ENCODE measurements around the gene TRPM4. TPM values are rescaled to one million over a fixed set of nuclear protein-coding genes. Genes with fewer than 3 reads are reported as not detected.

Gene TRPM4
- total and polyA plus RNA-seq, 2 of the 8 experiments (the other 6 are each of a cell fraction or from before 2014, with no cell fraction given): 11.3 to 13.3 TPM

DNA sequence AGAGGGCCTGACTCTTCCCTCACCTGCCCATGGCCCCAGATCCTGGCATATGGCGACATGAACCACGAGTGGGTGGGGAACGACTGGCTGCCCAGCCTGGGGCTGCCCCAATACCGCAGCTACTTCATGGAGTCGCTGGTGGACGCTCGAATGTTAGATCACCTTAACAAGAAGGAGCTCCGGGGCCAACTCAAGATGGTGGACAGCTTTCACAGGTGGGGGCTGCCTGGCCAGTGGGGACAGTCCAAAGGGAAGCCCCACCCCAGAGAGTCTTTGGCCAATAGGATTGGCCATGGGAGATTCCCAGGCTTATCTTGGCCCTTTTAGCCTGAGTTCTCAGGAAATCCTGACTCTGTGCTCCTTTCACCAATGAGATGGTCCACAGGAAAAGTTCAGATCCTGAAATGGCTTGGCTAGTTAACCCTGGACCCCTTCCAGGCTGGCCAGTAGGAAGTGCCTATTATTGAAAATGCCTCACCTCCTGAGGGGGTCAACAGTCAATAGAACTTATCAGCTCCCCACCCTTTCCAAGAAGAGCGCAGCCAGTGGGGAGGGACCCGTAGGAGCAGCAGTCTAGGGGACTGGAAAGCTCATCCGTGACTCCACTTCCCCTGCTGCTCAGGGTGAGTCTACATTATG, 9.4 kb upstream of the TRPM4 start:
- CTCF ChIA-PET (ENCODE audit: partially characterized antibody): interaction anchor here (0.5 to 5.0 kb wide), 15 partner anchors 9 to 448 kb away, joined by 3 to 38 read pairs (median 6); partner anchors contain the start of genes KCNA7, LIN7B and PPFIA3
- Histone ChIP-seq H3K9ac (replicated peaks in 1 of 4; ENCODE audit: extremely low read depth in 1 of 4, low read depth in 3 of 4, low read length in 3 of 4) (peak overlapping the region in 1 of 4 experiments; percentile 12; a peak in 1 of 7 replicates), H2BK20ac (ENCODE audit: low read length) (peak overlapping the region; percentile 87; the same call in 1 of the 2 replicates), H2BK12ac (ENCODE audit: low read depth, low read length) (no peak overlapping the region), H2AK5ac (ENCODE audit: low read depth, low read length) (peak overlapping the region; percentile 66; the same call in 1 of the 2 replicates), H2BK15ac (ENCODE audit: low read length) (no peak overlapping the region; the same call in 1 of the 2 replicates), H3K79me2 (ENCODE audit: control insufficient read depth in 1 of 2, insufficient read depth in 2 of 2, low read length in 2 of 2) (no peaks in the 10 kb centered on the region), H4K20me1 (replicated peaks in 1 of 2; ENCODE audit: control insufficient read depth in 1 of 2, insufficient read depth in 2 of 2, low read length in 2 of 2) (peaks cover 0 to 2% of the 10 kb centered on the region in 2 experiments), H3K23me2 (ENCODE audit: low read depth, low read length) (peaks cover 27% of the 10 kb centered on the region), H3K36me3 (ENCODE audit: control insufficient read depth in 2 of 4, insufficient read depth in 4 of 4, low read length in 3 of 4) (no peaks in the 10 kb centered on the region), H3K23ac (ENCODE audit: insufficient read length) (no peak overlapping the region), H3K79me1 (ENCODE audit: low read depth, low read length) (0 out of 2 replicates have a peak, but pooled peaks cover 2% of the 10 kb centered on the region), H2AFZ (ENCODE audit: low read length) (no peak overlapping the region), H3K4me2 (ENCODE audit: insufficient read depth in 1 of 2, low read depth in 2 of 2, low read length in 2 of 2) (peak overlapping the region; percentile 85 to 95), H3K18ac (ENCODE audit: extremely low read depth, low read length) (peak overlapping the region; percentile 73; the same call in 1 of the 2 replicates), H3K4me3 (ENCODE audit: extremely low read depth in 1 of 4, insufficient read depth in 2 of 4, low read depth in 3 of 4, low read length in 4 of 4) (peak overlapping the region; percentile 57 to 97 (median 90)), H3K27ac (ENCODE audit: low read depth, low read length) (no peak overlapping the region), H3K14ac (ENCODE audit: insufficient read length) (no peak overlapping the region), H4K91ac (replicated peaks; ENCODE audit: insufficient read length, low read length) (peak overlapping the region; percentile 83), H3K4me1 (replicated peaks in 1 of 4; ENCODE audit: control insufficient read depth in 3 of 4, insufficient read depth in 4 of 4, low read length in 3 of 4) (peaks cover 0 to 22% (median 9%) of the 10 kb centered on the region in 4 experiments; a peak in 6 of 7 replicates), H4K8ac (ENCODE audit: extremely low read depth, insufficient read depth, low read length) (no peak overlapping the region; the same call in 1 of the 2 replicates), H3K27me3 (replicated peaks in 1 of 4; ENCODE audit: control insufficient read depth in 3 of 4, extremely low read depth in 1 of 4, insufficient read depth in 3 of 4, low read length in 3 of 4) (no peaks in the 10 kb centered on the region), H3K4ac (replicated peaks; ENCODE audit: insufficient read length, low read depth, low read length) (peak overlapping the region; percentile 8), H4K5ac (ENCODE audit: insufficient read length, low read depth, low read length) (peak overlapping the region; percentile 17), H3K9me3 (ENCODE audit: insufficient read depth in 2 of 2, low read depth in 1 of 2, low read length in 1 of 2) (no peaks in the 10 kb centered on the region), H2BK120ac (replicated peaks; ENCODE audit: low read depth, low read length) (peak overlapping the region; percentile 82), H3K56ac (replicated peaks; ENCODE audit: insufficient read length, low read depth, low read length) (peak overlapping the region; percentile 70), H2BK5ac (ENCODE audit: low read depth, low read length) (peak overlapping the region; percentile 85; the same call in 1 of the 2 replicates)
- TF ChIP-seq RNF2 (IDR thresholded peaks at IDR 0.05; ENCODE audit: borderline replicate concordance, low read depth, low read length, missing control alignments, poor library complexity, severe bottlenecking): no peak
- TF ChIP-seq TAF7 (optimal IDR thresholded peaks at IDR 0.05; ENCODE audit: borderline replicate concordance, low read depth, low read length): peak; percentile 74
- no peak for FAIRE-seq
- DNase-seq (ENCODE audit: low read depth in 1 of 2, low spot score in 2 of 2): no peak
- 82% methylated on average over 11 of the region's 11 CpGs; no CpG with 5 or more reads in 1 of the 2 experiments for WGBS, 2 experiments (ENCODE audit: extremely low coverage in 1 of 2, insufficient coverage in 1 of 2, insufficient read length in 1 of 2, insufficient replicate concordance in 2 of 2, low coverage in 1 of 2, low lambda C conversion rate in 2 of 2, missing lambda C conversion rate in 1 of 2)
- POLR2A ChIA-PET (ENCODE audit: partially characterized antibody): interaction anchor here (0.6 to 5.6 kb wide), 20 partner anchors 9 to 276 kb away, joined by 3 to 47 read pairs (median 6); partner anchors contain the start of genes LIN7B, PPFIA3, PPP1R15A and TRPM4
